Activated naive CD8-positive, alpha-beta T cell treated with anti-CD3 and anti-CD28 coated beads, Interleukin-2, amount 50 U/mL, for 24 hours (primary cell): ENCODE measurements around the gene MED13L.
A peak's percentile ranks its signal among the peaks of the same experiment; 100 is the strongest.

ENCODE experiments used
- ATAC-seq: fragments of 150-1000 bp; cut with Tn5 transposase; one replicate; pipeline ENCODE4 v1.10.0; 2021
- DNase-seq: peaks from one replicate; pipeline ENCODE4 v3.0.0; 2021
- H3K27ac Mint-ChIP-seq: one replicate; pipeline ENCODE4 v1.8.0; 2021; ENCODE audit warnings: mild to moderate bottlenecking, mixed read lengths
- H3K27me3 Mint-ChIP-seq: one replicate; pipeline ENCODE4 v1.8.0; 2021; ENCODE audit warnings: mixed read lengths
- H3K36me3 Mint-ChIP-seq: one replicate; pipeline ENCODE4 v1.8.0; 2021; ENCODE audit warnings: low read depth, mixed read lengths
- H3K4me1 Mint-ChIP-seq: one replicate; pipeline ENCODE4 v1.8.0; 2021; ENCODE audit warnings: mixed read lengths
- H3K4me3 Mint-ChIP-seq: one replicate; pipeline ENCODE4 v1.8.0; 2021; ENCODE audit warnings: mild to moderate bottlenecking, moderate library complexity, mixed read lengths
- H3K9me3 Mint-ChIP-seq: one replicate; pipeline ENCODE4 v1.8.0; 2021; ENCODE audit warnings: mixed read lengths

The MED13L gene

GRCh38 chr12:116210762-116211161 lies 66.7 kb downstream of the MED13L start:
- H3K4me1 Mint-ChIP-seq, result peaks cover 71% of the 10 kb centered on the region
- peak overlapping the region; percentile 64 for H3K27ac Mint-ChIP-seq
- peak overlapping the region; percentile 61 for H3K4me3 Mint-ChIP-seq
- no peaks in the 10 kb centered on the region for H3K27me3 Mint-ChIP-seq
- H3K9me3 Mint-ChIP-seq, result no peaks in the 10 kb centered on the region
- H3K36me3 Mint-ChIP-seq, result no peaks in the 10 kb centered on the region
- DNase-seq (no peak), ATAC-seq (peak; percentile 70)

GRCh38 chr12:116210131-116210530 lies 67.4 kb downstream of the MED13L start:
- Mint-ChIP-seq H3K4me3 (no peak overlapping the region), H3K36me3 (no peaks in the 10 kb centered on the region), H3K27ac (no peak overlapping the region)

GRCh38 chr12:116209503-116209902 lies 68.0 kb downstream of the MED13L start:
- Mint-ChIP-seq H3K4me3 (no peak overlapping the region), H3K36me3 (peaks cover 3% of the 10 kb centered on the region), H3K27me3 (no peaks in the 10 kb centered on the region), H3K9me3 (no peaks in the 10 kb centered on the region), H3K4me1 (peaks cover 59% of the 10 kb centered on the region), H3K27ac (no peak overlapping the region)
- ATAC-seq, result no peak
- no peak for DNase-seq

More at GRCh38 chr12:116210131-116210530, 67.4 kb downstream of the MED13L start:
- ATAC-seq, result no peak
- no peaks in the 10 kb centered on the region for H3K9me3 Mint-ChIP-seq
- no peak for DNase-seq
- peaks cover 65% of the 10 kb centered on the region for H3K4me1 Mint-ChIP-seq
- H3K27me3 Mint-ChIP-seq, result no peaks in the 10 kb centered on the region

GRCh38 chr12:116207274-116207673 lies 70.2 kb downstream of the MED13L start:
- H3K36me3 Mint-ChIP-seq, result peaks cover 4% of the 10 kb centered on the region
- no peak for ATAC-seq

GRCh38 chr12:116206828-116207227 lies 70.7 kb downstream of the MED13L start:
- peak; percentile 35 for ATAC-seq
- no peak overlapping the region for H3K4me3 Mint-ChIP-seq
- no peaks in the 10 kb centered on the region for H3K27me3 Mint-ChIP-seq
- no peak for DNase-seq
- H3K36me3 Mint-ChIP-seq, result peaks cover 4% of the 10 kb centered on the region
- H3K9me3 Mint-ChIP-seq, result no peaks in the 10 kb centered on the region
- H3K4me1 Mint-ChIP-seq, result peaks cover 54% of the 10 kb centered on the region
- no peak overlapping the region for H3K27ac Mint-ChIP-seq

More at GRCh38 chr12:116207274-116207673, 70.2 kb downstream of the MED13L start:
- H3K27ac Mint-ChIP-seq, result no peak overlapping the region
- H3K4me1 Mint-ChIP-seq, result peaks cover 54% of the 10 kb centered on the region
- no peak for DNase-seq
- H3K27me3 Mint-ChIP-seq, result no peaks in the 10 kb centered on the region
- no peak overlapping the region for H3K4me3 Mint-ChIP-seq
- H3K9me3 Mint-ChIP-seq, result no peaks in the 10 kb centered on the region

- no peak for DNase-seq
- Mint-ChIP-seq H3K27me3 (no peaks in the 10 kb centered on the region), H3K36me3 (peaks cover 4% of the 10 kb centered on the region), H3K4me1 (peaks cover 42% of the 10 kb centered on the region), H3K27ac (no peak overlapping the region), H3K9me3 (no peaks in the 10 kb centered on the region), H3K4me3 (no peak overlapping the region)
- ATAC-seq, result no peak
Measured at GRCh38 chr12:116204785-116205184, 72.7 kb downstream of the MED13L start.

GRCh38 chr12:116204169-116204568 lies 73.3 kb downstream of the MED13L start:
- Mint-ChIP-seq H3K4me1 (peaks cover 39% of the 10 kb centered on the region), H3K27me3 (no peaks in the 10 kb centered on the region), H3K36me3 (peaks cover 4% of the 10 kb centered on the region), H3K27ac (no peak overlapping the region), H3K4me3 (no peak overlapping the region), H3K9me3 (no peaks in the 10 kb centered on the region)
- DNase-seq (no peak), ATAC-seq (no peak)

- ATAC-seq (no peak), DNase-seq (no peak)
- H3K9me3 Mint-ChIP-seq, result no peaks in the 10 kb centered on the region
- peaks cover 47% of the 10 kb centered on the region for H3K4me1 Mint-ChIP-seq
- H3K4me3 Mint-ChIP-seq, result no peak overlapping the region
- H3K27me3 Mint-ChIP-seq, result no peaks in the 10 kb centered on the region
- peaks cover 4% of the 10 kb centered on the region for H3K36me3 Mint-ChIP-seq
- no peak overlapping the region for H3K27ac Mint-ChIP-seq
Measured at GRCh38 chr12:116202940-116203339, 74.6 kb downstream of the MED13L start.

- Mint-ChIP-seq H3K36me3 (peaks cover 4% of the 10 kb centered on the region), H3K4me1 (peaks cover 47% of the 10 kb centered on the region), H3K27ac (no peak overlapping the region), H3K9me3 (no peaks in the 10 kb centered on the region), H3K27me3 (no peaks in the 10 kb centered on the region), H3K4me3 (no peak overlapping the region)
- ATAC-seq, result no peak
- DNase-seq, result no peak
Measured at GRCh38 chr12:116202433-116202832, 75.1 kb downstream of the MED13L start.

GRCh38 chr12:116201908-116202307 lies 75.6 kb downstream of the MED13L start:
- no peaks in the 10 kb centered on the region for H3K27me3 Mint-ChIP-seq
- ATAC-seq (no peak), DNase-seq (no peak)
- H3K27ac Mint-ChIP-seq, result no peak overlapping the region
- H3K4me1 Mint-ChIP-seq, result peaks cover 46% of the 10 kb centered on the region
- H3K9me3 Mint-ChIP-seq, result no peaks in the 10 kb centered on the region
- H3K36me3 Mint-ChIP-seq, result peaks cover 4% of the 10 kb centered on the region
- H3K4me3 Mint-ChIP-seq, result no peak overlapping the region

- no peaks in the 10 kb centered on the region for H3K27me3 Mint-ChIP-seq
- no peaks in the 10 kb centered on the region for H3K9me3 Mint-ChIP-seq
- DNase-seq (no peak), ATAC-seq (no peak)
- peaks cover 4% of the 10 kb centered on the region for H3K36me3 Mint-ChIP-seq
- peaks cover 47% of the 10 kb centered on the region for H3K4me1 Mint-ChIP-seq
- H3K4me3 Mint-ChIP-seq, result no peak overlapping the region
- H3K27ac Mint-ChIP-seq, result no peak overlapping the region
Measured at GRCh38 chr12:116201359-116201758, 76.1 kb downstream of the MED13L start.

- no peaks in the 10 kb centered on the region for H3K27me3 Mint-ChIP-seq
- no peak for DNase-seq
- no peak overlapping the region for H3K4me3 Mint-ChIP-seq
- peaks cover 48% of the 10 kb centered on the region for H3K4me1 Mint-ChIP-seq
- no peak overlapping the region for H3K27ac Mint-ChIP-seq
- no peak for ATAC-seq
- peaks cover 4% of the 10 kb centered on the region for H3K36me3 Mint-ChIP-seq
- no peaks in the 10 kb centered on the region for H3K9me3 Mint-ChIP-seq
Measured at GRCh38 chr12:116200812-116201211, 76.7 kb downstream of the MED13L start.

- Mint-ChIP-seq H3K9me3 (no peaks in the 10 kb centered on the region), H3K27ac (no peak overlapping the region), H3K36me3 (no peaks in the 10 kb centered on the region), H3K4me1 (peaks cover 59% of the 10 kb centered on the region), H3K4me3 (no peak overlapping the region), H3K27me3 (no peaks in the 10 kb centered on the region)
- no peak for DNase-seq
- no peak for ATAC-seq
Measured at GRCh38 chr12:116199160-116199706, 78.3 kb downstream of the MED13L start.

- no peak overlapping the region for H3K27ac Mint-ChIP-seq
- no peak overlapping the region for H3K4me3 Mint-ChIP-seq
- DNase-seq (no peak), ATAC-seq (no peak)
- H3K4me1 Mint-ChIP-seq, result peaks cover 63% of the 10 kb centered on the region
- no peaks in the 10 kb centered on the region for H3K9me3 Mint-ChIP-seq
- H3K36me3 Mint-ChIP-seq, result no peaks in the 10 kb centered on the region
- no peaks in the 10 kb centered on the region for H3K27me3 Mint-ChIP-seq
Measured at GRCh38 chr12:116196752-116197718, 80.5 kb downstream of the MED13L start.

GRCh38 chr12:116196226-116196625 lies 81.3 kb downstream of the MED13L start:
- no peaks in the 10 kb centered on the region for H3K27me3 Mint-ChIP-seq
- H3K9me3 Mint-ChIP-seq, result no peaks in the 10 kb centered on the region
- no peak overlapping the region for H3K27ac Mint-ChIP-seq

More at GRCh38 chr12:116196226-116196625, 81.3 kb downstream of the MED13L start:
- Mint-ChIP-seq H3K4me1 (peaks cover 64% of the 10 kb centered on the region), H3K4me3 (no peak overlapping the region), H3K36me3 (no peaks in the 10 kb centered on the region)
- DNase-seq (no peak), ATAC-seq (no peak)
